Pancreas (tissue), 10 donors: ENCODE measurements around the gene ATP9A. TPM values are rescaled to one million over a fixed set of nuclear protein-coding genes. Genes with fewer than 3 reads are reported as not detected.

Source experiments
- ATAC-seq, 4 donors: fragments of 200-7000 bp; cut with Tn5 transposase; one replicate each; pipeline versions ENCODE4 v1.8.0 to v1.9.1; 2020; ENCODE audit warnings: mild to moderate bottlenecking in 4 of 4, moderate library complexity in 4 of 4
- DNase-seq, 6 donors: peaks; one replicate each; pipeline ENCODE4 v3.0.0-alpha.2; 2020
- FAIRE-seq: peaks from 2 replicates; lab custom pipeline; 2012; peaks lifted over from hg19 to GRCh38; lab: Jason Lieb, UNC
- H3K27ac ChIP-seq, 4 donors: fragments of 200-600 bp; sonication (generic); 1 replicate in 3 of 4; 2 replicates in 1 of 4; pipeline versions ENCODE4 v1.5.0 to v1.8.0; 2020
- H3K27me3 ChIP-seq, 4 donors: fragments of 200-600 bp; one replicate each; pipeline ENCODE4 v1.8.0; 2021
- H3K36me3 ChIP-seq, 3 donors: fragments of 200-600 bp; sonication (generic) in 1 of 3; one replicate each; pipeline versions ENCODE4 v1.5.0 to v1.8.0; 2020 to 2021
- H3K4me1 ChIP-seq, 3 donors: fragments of 200-600 bp; one replicate each; pipeline ENCODE4 v1.8.0; 2021
- H3K4me3 ChIP-seq, 4 donors: fragments of 200-600 bp; sonication (generic) in 2 of 4; one replicate each; pipeline versions ENCODE4 v1.5.0 to v1.8.0; 2020 to 2021
- H3K9me3 ChIP-seq, 4 donors: fragments of 200-600 bp; one replicate each; pipeline ENCODE4 v1.8.0; 2021
- WGBS, 2 donors: extraction: QIAGEN DNeasy Blood & Tissue Kit; methylation state at CpG; one replicate each; pipeline ENCODE4 v1.1.7; 2013; 5-methylcytosine and 5-hydroxymethylcytosine counted together
- intact Hi-C, 3 donors: fragments of 100-400 bp; cut with DNase I; formaldehyde crosslinking; loops; one replicate each; pipeline versions ENCODE4 v1.11.1 to v1.14.2; 2022
- polyA plus RNA-seq, 2 donors: library from polyadenylated mRNA; stranded (reverse); fragments of 200-250 nt; gene quantifications; one replicate each; pipeline ENCODE4 v1.2.3, GENCODE V29; 2013
- total RNA-seq, 6 donors: library from RNA; stranded (reverse); fragmentation: NEBNext Ultra II Directional in 4 of 6; extraction: Animal tissue kit (Norgen Biotek cat#: 25700) in 4 of 6; gene quantifications; one replicate each; pipeline versions ENCODE4 v1.2.1 to v1.2.4, GENCODE V29; 2021 to 2023
- TF ChIP-seq, protein P1 (sequence below), 4 donors: fragments of 200-600 bp; sonication (generic) in 3 of 4; IDR thresholded peaks; one replicate each; pipeline versions ENCODE4 v1.5.0 to v1.8.0; 2021; ENCODE audit warnings: antibody characterized with exemption in 4 of 4
- donor health status: healthy with polysubstance abuse.
- donor health status: DM: no; HTN: no; CAD: no; lungs with moderate emphysema.
- donor health status: DM: no; HTN: no; CAD: no.
- donor health status: control.
- donor health status: control.
- donor health status: Bipolar disorder and iron deficiency.
- donor health status: DM: yes; HTN: yes; CAD: no.
- donor health status: DM: no; HTN: no; CAD: no.
- donor health status: DM: no; HTN: no; CAD: no.
- donor health status: DM: yes; HTN: yes; CAD: no.

Gene ATP9A
- total and polyA plus RNA-seq, 8 donors, result 5.8 to 41.0 (median 20.0) TPM

DNA sequence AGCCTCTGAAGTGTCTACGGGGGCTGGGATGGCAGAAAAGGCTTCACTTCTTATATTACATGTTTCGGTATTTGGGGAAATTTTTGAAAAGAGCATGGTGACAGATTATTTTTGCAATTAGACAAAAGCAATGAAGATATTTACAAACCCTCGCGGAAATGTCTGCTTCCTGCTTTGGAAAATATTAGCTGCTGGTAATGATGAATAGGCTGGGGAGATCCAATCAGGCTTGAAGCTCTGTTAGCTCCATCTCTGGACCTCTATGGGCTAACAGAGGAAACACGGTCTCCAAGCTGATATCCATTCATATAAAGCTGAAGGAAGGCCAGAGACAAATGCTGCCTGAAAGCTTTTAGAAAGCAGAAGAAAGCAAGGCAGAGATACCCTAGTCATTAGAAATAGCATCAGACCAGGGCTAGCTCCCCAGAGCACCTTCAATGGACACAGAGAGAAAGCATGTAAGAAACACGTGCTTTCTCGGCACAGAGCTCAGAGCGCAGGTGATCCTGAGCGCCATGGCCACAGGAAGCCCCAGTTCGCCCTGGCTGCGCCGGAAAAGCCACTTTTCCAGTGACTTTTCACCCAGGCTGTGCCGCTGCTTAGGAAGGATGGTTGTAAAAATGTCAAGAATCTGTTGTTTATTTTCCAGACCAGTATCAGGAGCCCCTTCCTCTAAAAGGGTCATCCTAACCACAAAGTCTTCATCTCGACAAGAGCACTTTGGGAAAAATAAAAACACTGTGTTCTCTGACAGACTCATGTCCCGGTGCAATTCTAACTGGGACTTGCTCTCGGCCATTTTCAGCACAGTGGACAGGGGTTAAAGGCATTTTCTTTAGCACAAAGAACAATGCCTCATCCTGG is 157.2 kb downstream of the ATP9A start:
- H3K36me3 ChIP-seq, result peaks cover 0 to 28% (median 3%) of the 10 kb centered on the region in 3 donors
- whole genome bisulfite sequencing, 2 donors, result 86 to 87% methylated on average over 16 of the region's 16 CpGs
- no peak overlapping the region for H3K27ac ChIP-seq
- no peak for DNase-seq
- no peaks in the 10 kb centered on the region for H3K27me3 ChIP-seq
- intact Hi-C loops, result no loop called here
- no peak for FAIRE-seq
- H3K4me3 ChIP-seq, result no peak overlapping the region
- H3K9me3 ChIP-seq, result no peaks in the 10 kb centered on the region
- no peak for ATAC-seq
- TF ChIP-seq, protein P1, sequence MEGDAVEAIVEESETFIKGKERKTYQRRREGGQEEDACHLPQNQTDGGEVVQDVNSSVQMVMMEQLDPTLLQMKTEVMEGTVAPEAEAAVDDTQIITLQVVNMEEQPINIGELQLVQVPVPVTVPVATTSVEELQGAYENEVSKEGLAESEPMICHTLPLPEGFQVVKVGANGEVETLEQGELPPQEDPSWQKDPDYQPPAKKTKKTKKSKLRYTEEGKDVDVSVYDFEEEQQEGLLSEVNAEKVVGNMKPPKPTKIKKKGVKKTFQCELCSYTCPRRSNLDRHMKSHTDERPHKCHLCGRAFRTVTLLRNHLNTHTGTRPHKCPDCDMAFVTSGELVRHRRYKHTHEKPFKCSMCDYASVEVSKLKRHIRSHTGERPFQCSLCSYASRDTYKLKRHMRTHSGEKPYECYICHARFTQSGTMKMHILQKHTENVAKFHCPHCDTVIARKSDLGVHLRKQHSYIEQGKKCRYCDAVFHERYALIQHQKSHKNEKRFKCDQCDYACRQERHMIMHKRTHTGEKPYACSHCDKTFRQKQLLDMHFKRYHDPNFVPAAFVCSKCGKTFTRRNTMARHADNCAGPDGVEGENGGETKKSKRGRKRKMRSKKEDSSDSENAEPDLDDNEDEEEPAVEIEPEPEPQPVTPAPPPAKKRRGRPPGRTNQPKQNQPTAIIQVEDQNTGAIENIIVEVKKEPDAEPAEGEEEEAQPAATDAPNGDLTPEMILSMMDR (IDR thresholded peaks at IDR 0.05), result no peak
- H3K4me1 ChIP-seq, result no peaks in the 10 kb centered on the region

DNA sequence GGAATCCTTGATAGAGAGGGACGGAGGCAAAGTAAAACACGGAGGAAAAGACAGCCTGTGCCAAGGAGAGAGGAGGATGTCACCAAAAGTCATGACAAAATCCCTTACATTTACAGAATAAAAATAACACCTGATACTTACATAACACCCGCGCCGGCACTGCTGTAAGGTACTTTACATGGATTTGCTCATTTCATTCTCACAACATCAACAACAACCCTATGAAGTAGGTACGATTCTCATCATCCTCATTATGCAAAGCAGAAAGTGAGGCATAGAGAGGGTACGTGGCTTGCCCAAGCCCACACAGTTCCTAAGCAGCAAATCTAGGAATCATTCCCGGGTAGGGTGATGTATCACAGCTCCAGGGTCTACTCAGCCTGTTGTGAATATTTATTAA is 158.1 kb downstream of the ATP9A start:
- FAIRE-seq, result no peak
- Histone ChIP-seq H3K4me3 (no peak overlapping the region), H3K9me3 (no peaks in the 10 kb centered on the region), H3K4me1 (no peaks in the 10 kb centered on the region), H3K27me3 (no peaks in the 10 kb centered on the region), H3K36me3 (peaks cover 0 to 28% (median 3%) of the 10 kb centered on the region in 3 donors), H3K27ac (no peak overlapping the region)
- WGBS, 2 donors, result 88 to 91% methylated on average over 8 of the region's 8 CpGs
- TF ChIP-seq, protein P1 (IDR thresholded peaks at IDR 0.05), result no peak
- no peak for ATAC-seq
- intact Hi-C loops, result no loop called here
- no peak for DNase-seq

DNA sequence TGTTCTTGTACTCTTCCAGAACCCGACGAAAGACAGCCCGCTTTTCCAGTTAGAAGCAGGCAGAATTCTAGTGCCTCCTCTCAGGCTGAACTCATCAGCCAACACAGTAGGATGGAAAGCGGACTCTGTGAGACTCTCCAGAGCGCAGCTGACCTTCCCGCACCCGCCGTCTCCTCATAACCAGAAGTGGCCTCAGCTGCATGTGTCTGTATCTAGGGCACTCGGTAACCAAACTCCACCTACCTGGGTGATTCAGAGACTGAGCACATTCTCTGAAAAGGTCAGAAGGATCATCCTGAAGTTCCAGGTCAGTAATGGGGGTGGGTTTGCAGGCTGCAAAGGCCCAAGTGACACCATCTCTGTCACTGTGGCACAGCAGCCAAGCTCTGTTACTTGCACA is 158.9 kb downstream of the ATP9A start:
- no peaks in the 10 kb centered on the region for H3K9me3 ChIP-seq
- no peak overlapping the region for H3K27ac ChIP-seq
- intact Hi-C loops, result loop anchor here in 1 of 3 donors (10.0 kb wide), 1 partner anchor 634 kb away; no protein-coding TSS in a partner anchor
- FAIRE-seq (no peak), ATAC-seq (no peak), DNase-seq (no peak)
- no peaks in the 10 kb centered on the region for H3K27me3 ChIP-seq
- H3K4me3 ChIP-seq, result no peak overlapping the region
- H3K4me1 ChIP-seq, result no peaks in the 10 kb centered on the region
- TF ChIP-seq, protein P1 (IDR thresholded peaks at IDR 0.05), result no peak
- WGBS, 2 donors, result 95 to 97% methylated on average over 9 of the region's 9 CpGs
- peaks cover 0 to 34% (median 3%) of the 10 kb centered on the region in 3 donors for H3K36me3 ChIP-seq

DNA sequence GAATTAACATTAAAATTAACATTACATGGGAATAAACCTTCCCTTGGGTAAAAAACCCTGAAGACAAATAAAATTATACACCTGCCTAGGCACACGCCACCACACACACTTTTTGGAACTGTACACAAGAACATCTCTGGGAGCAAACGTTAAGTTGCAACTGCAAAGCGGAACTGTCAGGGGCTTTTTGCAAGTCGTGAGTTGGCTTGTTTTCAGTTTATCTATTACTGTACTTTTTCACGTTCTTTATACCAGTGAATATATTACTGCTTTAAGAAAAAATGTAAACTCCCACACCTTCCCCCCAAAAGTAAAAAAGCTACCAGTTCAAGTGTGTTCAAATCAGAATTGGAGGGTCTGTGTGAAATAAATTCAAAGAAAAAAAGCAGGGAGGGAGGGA is 160.1 kb downstream of the ATP9A start:
- DNase-seq (no peak), FAIRE-seq (no peak), ATAC-seq (no peak)
- intact Hi-C loops, result loop anchor here in 1 of 3 donors (10.0 kb wide), 1 partner anchor 633 kb away; no protein-coding TSS in a partner anchor
- no peak overlapping the region for H3K4me3 ChIP-seq
- WGBS, 2 donors, result 75 to 84% methylated on average over 5 of the region's 5 CpGs
- H3K27ac ChIP-seq, result no peak overlapping the region
- no peaks in the 10 kb centered on the region for H3K27me3 ChIP-seq
- peaks cover 0 to 34% (median 3%) of the 10 kb centered on the region in 3 donors for H3K36me3 ChIP-seq
- no peaks in the 10 kb centered on the region for H3K4me1 ChIP-seq
- TF ChIP-seq, protein P1 (IDR thresholded peaks at IDR 0.05), result no peak
- H3K9me3 ChIP-seq, result no peaks in the 10 kb centered on the region

DNA sequence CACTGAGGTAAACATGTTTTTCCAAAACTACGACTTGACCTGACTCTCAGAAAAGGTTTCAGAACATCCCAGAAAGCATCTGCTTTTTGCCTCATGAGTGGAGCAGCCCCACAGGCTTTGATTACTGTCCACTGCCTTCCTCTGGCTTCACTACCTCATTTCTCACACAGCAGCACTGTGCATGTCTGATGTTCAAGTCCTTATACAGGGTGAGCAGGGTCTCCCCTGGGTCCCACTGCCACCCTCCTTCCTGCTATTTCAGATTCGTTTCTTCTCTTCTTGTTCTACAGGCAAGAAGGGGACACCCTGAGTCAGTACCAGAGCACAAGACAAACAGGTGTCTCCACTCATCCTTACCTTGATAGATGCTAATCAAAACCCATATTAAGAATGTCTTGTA is 161.0 kb downstream of the ATP9A start:
- H3K36me3 ChIP-seq, result peaks cover 0 to 25% (median 3%) of the 10 kb centered on the region in 3 donors
- FAIRE-seq (no peak), DNase-seq (no peak), ATAC-seq (no peak)
- WGBS, 2 donors, result 74 to 90% methylated on average over 1 to 2 of the region's 2 CpGs
- intact Hi-C loops, result loop anchor here in 1 of 3 donors (10.0 kb wide), 1 partner anchor 632 kb away; no protein-coding TSS in a partner anchor
- no peak overlapping the region for H3K4me3 ChIP-seq
- H3K4me1 ChIP-seq, result no peaks in the 10 kb centered on the region
- H3K27ac ChIP-seq, result no peak overlapping the region
- TF ChIP-seq, protein P1 (IDR thresholded peaks at IDR 0.05), result no peak
- H3K27me3 ChIP-seq, result no peaks in the 10 kb centered on the region
- no peaks in the 10 kb centered on the region for H3K9me3 ChIP-seq
